HG03521 (cell line): ENCODE results near the gene PALMD.

Source experiments
- ATAC-seq: cut with Tn5 transposase; IDR thresholded peaks from one replicate; pipeline ENCODE4 v1.9.1; 2021; ENCODE audit warnings: mild to moderate bottlenecking, moderate library complexity; ENCODE audit not compliant: unreplicated experiment

The PALMD gene, protein sequence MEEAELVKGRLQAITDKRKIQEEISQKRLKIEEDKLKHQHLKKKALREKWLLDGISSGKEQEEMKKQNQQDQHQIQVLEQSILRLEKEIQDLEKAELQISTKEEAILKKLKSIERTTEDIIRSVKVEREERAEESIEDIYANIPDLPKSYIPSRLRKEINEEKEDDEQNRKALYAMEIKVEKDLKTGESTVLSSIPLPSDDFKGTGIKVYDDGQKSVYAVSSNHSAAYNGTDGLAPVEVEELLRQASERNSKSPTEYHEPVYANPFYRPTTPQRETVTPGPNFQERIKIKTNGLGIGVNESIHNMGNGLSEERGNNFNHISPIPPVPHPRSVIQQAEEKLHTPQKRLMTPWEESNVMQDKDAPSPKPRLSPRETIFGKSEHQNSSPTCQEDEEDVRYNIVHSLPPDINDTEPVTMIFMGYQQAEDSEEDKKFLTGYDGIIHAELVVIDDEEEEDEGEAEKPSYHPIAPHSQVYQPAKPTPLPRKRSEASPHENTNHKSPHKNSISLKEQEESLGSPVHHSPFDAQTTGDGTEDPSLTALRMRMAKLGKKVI

DNA sequence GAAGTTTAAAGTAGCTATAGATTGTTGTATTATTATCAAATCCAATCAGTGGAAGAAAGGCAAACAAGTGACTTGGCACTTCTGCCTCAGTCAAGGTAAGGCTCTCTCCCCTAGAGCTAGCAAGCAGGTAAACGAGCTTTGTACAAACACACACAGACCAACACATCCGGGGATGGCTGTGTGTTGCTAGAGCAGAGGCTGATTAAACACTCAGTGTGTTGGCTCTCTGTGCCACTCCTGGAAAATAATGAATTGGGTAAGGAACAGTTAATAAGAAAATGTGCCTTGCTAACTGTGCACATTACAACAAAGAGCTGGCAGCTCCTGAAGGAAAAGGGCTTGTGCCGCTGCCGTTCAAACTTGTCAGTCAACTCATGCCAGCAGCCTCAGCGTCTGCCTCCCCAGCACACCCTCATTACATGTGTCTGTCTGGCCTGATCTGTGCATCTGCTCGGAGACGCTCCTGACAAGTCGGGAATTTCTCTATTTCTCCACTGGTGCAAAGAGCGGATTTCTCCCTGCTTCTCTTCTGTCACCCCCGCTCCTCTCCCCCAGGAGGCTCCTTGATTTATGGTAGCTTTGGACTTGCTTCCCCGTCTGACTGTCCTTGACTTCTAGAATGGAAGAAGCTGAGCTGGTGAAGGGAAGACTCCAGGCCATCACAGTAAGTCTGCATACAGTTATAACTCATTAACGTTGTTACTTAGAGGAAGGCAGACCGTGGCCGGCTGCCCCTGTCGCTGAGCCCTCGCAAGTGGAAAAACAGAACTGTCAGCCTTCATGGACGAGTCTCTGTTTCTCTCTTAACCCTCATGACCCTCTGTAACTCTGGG, at the start of gene PALMD:
TSS of gene PALMD (plus strand) at position 415 of the 833 bp plus-strand sequence. CDS start at position 620, 205 bp downstream.
- no peak for ATAC-seq

DNA sequence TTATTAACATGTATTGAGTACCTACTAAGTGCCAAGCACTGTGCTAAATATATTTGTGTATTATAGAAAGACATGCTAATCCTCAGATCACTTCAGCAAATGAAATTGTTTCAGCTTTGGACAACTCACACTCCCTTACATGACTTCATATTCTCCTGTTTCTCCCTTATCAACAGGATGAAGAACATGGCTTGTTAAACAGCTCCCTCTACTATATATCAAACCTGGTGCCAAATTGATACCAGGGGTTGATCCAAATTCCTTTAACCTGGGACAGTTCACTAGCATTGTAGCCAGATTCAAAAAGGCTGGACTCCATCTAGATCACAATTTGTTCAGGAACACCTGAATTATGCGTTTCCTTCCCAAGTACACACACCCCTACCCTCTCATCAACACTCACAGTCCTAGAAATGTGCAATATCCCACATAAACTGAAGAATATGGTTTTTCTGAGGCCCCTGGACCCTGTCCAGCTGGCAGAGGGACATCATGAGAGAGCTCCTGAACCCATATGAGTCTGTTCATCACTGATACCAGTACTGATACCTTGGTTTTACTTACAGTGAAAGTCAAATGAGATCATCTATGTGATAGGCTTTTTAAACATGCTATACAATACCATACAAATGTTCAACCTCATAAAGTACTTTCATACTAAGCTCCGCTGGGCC, 47.0 kb upstream of the PALMD start:
- ATAC-seq, result no peak

DNA sequence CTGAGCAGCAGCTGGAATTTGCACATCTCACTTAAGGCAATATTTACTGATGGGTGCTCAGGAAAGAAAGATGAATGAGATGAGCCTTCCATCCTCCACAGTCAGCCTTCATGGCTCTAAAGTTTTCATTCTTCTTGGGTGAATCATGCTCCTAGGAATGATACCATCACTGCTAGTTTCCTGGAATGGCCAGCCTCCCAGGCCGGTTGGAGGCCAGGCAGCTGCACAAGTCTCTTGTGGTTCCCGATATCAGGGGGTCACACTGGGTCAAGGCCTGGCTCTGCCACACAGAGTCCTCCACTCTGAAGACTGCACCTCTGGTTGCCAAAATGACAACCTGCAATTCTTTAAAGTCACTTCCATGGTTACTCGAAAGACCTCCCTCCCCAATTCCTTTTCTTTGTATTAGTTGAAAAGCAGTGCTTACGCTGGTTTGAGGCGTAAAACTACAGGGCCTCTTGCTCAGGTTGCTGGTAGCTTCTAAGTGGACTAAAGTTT, 46.2 kb upstream of the PALMD start:
- no peak for ATAC-seq

DNA sequence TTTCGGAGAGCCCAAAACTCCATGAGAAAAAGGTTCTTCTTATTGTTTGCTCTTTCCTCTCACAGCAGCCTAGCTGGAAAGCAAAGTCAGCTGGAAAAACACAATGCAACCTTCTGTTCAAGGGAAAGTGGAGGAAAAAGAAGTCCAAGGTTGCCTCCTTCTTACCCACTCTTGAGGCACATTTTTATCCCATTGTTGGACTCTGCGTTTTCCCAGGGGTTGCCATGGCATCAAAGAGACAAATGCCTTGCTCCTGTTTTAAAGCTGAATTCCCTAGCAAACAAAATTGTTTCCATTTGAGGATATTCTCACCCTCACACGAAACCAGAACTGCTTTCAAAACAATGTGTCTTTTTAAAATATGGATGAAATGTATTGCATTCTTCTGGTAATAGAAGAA, 45.1 kb upstream of the PALMD start:
- no peak for ATAC-seq

DNA sequence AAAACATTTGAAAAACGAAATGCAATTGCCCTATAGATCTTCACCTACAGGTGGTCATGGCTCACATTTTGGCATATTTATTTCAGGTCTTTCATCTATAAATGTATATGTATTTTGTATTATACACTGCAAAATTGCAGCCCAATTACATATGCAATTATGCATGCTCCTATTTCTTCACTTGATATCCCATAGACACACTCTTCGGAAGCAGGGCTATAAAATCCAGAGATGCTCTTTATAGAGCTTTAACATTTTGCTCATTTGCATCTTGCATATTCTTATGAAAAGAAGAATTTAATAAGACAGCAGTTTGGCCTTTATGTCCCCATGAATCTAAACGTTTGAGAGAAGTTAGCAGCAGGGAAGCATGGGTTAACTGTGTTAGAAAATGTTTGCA, 44.7 kb upstream of the PALMD start:
- ATAC-seq, result no peak

DNA sequence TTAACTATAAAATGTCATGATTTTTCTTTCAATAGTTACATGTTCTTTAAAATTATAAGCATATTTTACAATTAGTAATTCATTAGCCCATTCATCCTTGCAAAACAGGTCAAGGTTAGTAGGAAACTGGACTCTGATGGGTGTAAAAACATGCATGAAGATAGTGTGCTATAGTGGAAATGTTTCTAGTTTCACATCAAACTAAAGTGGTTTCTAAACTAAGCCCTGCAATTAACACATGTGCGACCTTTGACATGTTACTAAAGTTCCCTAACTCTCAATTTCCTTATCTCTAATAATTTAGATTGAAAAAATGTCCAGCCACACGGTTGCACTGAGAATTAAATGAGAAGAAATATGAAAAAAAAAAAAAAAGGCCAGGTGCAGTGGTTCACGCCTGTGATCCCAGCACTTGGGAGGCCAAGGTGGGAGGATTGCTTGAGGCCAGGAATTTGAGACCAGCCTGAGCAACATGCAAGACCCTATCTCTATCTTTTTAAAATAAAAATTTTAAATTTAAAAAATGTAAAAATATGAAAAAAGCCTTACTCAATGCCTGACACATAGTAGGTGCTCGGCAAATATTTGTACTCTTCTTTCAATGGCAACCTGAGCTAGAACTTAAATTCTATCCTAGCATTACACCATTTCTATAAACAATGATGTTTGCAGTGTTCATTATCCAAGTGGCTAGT, 44.1 kb upstream of the PALMD start:
- no peak for ATAC-seq

DNA sequence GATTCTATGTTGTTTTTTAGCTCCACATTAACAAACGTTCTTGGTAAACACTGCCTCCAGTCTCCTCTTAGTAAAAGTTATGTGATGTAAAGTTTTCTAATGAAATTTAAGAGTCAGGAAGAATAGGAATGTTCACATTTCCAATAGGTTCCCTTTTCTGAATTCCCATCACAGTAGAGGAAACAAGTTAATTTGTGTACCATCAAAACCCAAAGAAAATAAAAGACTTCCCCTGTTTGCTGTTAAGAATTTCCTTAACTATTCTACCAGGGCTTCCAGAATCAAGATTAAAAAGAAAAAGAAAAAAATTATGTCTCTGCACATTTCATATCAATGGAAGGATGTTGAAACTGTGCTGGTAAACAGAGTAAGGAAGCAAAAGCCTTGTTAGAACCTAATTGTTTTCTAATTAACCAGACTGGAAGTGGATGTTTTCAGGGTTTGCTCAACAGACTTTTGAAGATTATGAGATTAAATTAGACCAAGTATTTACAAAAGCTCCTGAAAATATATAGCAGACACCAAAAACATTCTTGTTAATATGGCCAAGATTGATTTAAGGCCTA, 43.4 kb upstream of the PALMD start:
- ATAC-seq, result no peak

DNA sequence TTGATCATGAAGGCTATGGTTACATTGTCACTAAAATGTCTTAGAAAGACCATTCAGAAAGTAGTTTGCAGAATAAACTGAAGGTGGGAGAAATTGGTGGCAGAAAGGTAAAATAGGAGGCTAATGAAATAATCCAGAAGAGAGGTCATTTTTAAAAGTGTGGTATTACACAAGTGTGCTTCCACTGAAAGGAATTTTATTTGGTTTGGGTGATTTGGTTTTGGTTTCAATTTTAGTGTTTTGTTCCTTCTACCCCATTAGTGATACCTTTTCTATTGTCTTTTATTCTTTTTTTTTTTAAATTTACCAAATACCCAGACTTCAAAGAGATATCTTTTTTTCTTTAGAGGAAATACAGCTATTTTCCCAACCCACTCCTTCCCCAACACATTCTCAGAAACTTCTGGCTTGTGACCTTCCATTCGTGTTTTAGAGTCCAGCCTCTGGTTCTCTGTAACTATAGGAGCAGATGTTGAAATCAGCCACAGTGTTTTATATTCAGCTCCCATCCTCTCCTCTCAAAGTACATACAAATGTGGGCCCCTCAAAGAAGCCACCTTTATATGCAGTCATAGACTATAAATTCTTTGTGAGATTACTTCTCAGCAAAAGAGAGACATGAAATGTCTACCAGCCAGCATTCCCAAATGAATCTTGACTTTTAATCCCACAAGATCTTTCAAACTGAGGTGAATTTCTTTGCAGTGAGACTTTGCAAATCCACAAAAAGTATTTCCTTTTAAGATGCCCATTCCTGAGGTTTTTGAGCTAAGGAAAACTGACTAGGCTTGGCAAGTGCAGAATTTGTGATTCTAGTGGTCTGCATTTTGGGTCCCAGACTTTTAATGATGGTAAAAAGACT, 42.0 kb upstream of the PALMD start:
- no peak for ATAC-seq

DNA sequence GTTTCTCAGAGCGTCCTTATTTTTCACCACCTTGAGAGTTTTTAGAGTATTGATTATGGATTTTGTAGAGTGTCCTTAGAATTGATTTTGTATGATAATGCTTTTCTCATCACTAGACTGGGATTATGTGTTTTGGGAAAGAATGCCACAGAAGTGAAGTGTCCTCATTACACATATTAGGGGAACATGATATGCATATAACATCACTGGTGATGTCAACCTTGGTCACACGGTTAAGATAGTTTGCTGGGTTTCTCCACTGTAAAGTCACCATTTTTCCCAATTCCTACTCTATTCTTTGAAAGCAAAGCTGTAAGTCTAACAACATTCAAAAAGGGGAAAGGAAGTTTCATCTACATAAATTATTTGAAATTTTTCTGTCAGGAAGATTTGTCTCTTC, 39.6 kb upstream of the PALMD start:
- no peak for ATAC-seq

DNA sequence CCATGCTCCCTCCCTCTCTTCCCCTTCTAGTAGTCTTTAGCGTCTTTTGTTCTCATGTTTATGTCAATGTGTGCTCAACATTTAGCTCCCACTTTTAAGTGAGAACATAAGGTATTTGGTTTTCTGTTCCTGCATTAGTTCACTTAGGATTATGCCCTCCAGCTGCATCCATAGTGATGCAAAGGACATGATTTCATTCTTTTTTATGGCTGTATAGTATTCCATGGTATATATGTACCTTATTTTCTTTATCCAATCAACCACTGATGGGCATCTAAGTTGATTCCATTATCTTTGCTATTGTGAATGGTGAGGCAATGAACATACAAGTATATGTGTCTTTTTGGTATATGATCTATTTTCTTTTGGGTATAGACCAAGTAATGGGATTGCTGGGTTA, 38.3 kb upstream of the PALMD start:
- ATAC-seq, result no peak

DNA sequence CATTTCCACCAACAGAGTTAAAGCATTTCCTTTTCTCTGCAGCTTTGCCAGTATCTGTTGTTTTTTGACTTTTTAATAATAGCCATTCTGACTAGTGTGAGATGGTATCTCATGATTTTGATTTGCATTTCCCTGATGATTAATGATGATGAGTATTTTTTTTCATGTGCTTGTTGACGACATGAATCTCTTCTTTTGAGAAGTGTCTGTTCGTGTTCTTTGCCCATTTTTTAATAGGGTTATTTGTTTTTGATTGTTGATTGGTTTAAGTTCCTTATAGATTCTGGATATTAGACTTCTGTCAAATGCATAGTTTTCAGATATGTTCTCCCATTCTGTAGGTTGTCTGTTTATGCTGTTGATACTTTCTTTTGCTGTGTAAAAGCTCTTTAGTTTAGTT, 37.9 kb upstream of the PALMD start:
- ATAC-seq, result no peak

DNA sequence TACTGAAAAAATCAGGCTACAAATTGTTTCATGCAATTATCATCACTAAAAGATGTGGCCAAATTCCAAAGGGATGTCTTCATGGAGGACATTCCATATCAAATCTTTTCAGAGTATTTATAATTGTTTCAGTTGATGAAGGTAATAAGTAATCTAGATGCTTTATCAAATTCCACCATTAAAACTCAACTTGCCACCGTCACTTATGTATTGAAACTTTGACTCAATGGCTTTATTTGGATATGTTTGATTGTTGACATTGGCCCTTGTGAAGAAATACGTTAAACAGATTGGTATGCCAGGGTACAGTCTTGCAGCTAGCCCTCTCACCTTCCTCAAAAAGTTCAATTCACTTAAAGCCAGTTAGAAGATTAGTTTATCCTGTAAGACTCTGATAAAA, 32.2 kb upstream of the PALMD start:
- no peak for ATAC-seq

DNA sequence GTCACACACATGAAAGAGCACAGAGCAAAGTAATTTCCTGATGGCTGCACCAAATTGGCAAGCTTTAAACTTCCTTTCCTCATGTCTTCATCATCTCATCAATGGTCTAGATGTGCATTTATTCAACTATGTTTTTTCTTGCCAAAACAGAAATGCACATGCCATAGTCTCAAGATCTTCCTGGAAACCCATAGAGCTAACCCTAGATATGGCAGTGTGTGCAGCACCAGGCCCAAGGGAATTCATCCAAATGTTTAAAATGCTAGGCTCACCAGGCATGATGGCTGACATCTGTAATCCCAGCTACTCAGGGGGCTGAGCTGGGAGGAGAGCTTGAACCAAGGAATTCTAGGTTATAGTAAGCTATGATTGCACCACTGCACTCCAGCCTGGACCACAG, 31.2 kb upstream of the PALMD start:
- ATAC-seq, result no peak

DNA sequence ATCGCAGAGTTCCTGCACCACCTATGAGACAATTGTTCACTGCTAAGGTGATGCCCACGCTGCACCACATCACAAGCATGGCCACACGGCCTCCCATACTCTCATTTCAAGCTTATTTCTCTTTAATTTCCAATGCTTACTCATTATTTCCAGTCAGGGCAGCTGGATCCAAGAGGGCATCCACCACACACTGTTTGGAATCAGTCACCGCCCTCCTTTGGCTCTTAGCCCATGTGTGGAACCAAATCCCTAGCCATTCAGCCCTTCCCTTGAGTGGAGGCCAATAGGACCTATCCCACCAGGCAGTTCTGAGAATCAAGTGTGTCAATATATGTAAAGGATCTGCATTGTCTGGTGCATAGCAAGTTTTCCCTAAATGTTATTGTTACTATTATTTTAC, 26.3 kb upstream of the PALMD start:
- no peak for ATAC-seq

DNA sequence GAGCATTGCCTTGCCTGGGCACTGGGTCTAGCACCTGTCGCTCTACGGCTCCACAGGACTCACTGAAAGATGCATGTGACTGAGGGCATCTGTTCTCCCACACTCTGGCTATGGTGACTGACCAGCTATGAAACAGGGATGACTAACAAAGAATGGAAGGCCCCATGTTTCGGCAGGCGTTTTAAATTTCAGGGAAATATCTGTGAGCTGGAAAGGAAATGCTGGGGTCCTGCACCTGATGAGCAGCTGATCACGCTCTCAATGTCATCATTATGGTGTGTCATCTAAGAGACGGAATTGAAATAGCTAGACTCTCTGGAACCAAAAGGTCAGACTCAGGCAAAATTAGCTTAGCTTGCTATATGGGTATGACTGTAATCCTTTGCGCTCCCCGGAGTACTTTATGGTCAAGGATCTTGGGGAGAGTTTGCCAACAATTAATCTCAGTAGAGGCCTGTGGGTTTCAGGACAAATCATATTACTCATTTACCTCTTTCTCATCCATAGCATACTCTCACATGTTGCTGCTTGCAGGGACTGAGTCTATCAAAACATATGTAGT, 24.5 kb upstream of the PALMD start:
- ATAC-seq, result no peak

DNA sequence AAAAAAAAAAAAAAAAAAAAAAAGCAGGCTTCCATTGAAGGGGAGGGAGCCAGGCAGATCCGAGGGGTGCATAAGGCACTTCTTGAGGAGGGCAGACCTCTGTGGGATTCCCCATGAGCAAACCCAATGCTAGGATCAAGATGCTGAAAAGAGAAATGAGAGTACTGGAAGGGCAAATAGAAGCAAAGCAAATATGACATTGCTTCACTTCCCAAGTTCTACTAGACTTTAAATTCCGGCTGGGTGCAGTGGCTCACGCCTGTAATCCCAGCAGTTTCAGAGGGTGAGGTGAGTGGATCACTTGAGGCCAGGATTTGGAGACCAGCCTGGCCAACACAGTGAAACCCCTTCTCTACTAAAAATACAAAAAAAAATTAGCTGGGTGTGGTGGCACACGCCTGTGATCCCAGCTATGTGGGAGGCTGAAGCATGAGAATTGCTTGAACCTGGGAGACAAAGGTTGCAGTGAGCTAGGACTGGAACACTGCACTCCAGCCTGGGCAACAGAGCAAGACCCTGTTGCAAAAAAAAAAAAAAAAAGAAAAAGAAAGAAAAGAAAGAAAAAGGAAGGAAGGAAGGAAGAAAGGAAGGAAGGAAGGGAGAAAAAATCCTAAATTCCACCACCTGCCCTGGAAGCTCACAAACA, 23.1 kb upstream of the PALMD start:
- ATAC-seq, result no peak

DNA sequence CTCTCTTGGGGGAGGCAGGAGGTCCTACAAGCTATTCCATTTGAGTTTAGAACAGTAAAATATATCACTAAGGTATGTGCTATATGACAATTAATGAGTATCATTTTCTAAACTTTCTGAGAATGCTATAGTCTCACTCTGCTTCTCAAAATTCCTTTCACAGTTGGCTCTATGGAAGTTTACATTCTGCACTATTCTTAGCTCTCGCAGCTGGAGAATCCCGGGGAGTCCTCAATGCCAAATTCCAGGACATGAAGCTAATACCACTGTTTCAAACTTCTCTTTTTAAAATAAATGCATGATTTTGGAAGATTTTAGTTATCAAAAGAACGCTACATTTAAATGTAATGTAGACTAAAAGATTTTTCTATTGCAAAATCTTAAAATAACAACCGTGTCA, 22.4 kb upstream of the PALMD start:
- ATAC-seq, result no peak

DNA sequence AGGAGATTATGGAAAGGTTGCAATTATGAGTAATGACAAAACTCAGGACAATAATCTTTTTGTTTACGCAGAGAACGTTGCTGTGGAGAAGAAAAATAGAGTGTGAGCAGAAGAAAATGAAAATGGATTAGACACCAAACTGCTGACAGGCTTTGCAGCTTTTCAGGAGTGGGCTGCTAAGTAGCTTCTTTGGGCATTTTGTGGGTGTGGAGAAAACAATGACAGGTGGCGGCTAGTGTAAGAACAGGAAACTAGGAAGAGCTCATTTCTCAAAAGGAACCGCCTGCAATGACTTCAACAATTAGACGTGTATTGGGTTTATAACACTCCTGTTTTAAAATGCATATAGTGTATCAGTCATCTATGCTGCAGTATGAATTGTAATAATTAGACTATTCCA, 18.3 kb upstream of the PALMD start:
- no peak for ATAC-seq

DNA sequence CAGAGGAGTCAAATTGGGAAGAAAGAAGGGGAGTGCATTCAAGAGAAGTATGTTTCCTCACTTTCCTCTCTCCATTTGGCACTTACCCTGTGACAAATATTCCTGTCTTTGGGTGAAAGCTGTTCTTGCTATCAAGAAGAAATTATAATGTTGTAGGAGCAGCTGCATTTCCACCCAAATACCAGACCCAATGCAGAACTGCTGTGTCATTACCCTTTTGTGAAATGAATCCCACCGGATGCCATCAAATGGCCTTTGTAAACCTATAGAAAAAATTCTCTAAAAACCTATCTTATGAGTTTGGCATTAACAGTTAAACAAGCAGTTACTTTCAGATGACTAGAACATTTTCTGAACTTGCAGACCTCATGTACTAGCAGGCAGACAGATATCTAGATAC, 16.7 kb upstream of the PALMD start:
- no peak for ATAC-seq
